Keratinocyte (primary cell): ENCODE results near the gene ZBTB49. TPM values are rescaled to one million over a fixed set of nuclear protein-coding genes. Genes with fewer than 3 reads are reported as not detected.

ENCODE experiments used
- DNase-seq: peaks from one replicate; pipeline ENCODE4 v3.0.0-alpha.2; 2011; ENCODE audit warnings: low read depth, missing footprints, low spot score
- FAIRE-seq: peaks from 2 replicates; lab custom pipeline; 2011; peaks lifted over from hg19 to GRCh38; lab: Jason Lieb, UNC
- H2AFZ ChIP-seq: 2 replicates; pipeline ENCODE4 v1.6.0; 2012; ENCODE audit warnings: low read length, control low read depth, inconsistent platforms; ENCODE audit not compliant: control insufficient read depth
- H3K27ac ChIP-seq: 2 replicates; pipeline ENCODE4 v1.5.1; 2011; ENCODE audit warnings: low read length; ENCODE audit not compliant: control insufficient read depth, insufficient read depth
- H3K27me3 ChIP-seq: 3 replicates; pipeline ENCODE4 v1.6.0; 2011; ENCODE audit warnings: low read length; ENCODE audit not compliant: control insufficient read depth, insufficient read depth; ENCODE audit errors: extremely low read depth
- H3K36me3 ChIP-seq, 2 experiments: 2 replicates in 1 of 2; 3 replicates in 1 of 2; pipeline ENCODE4 v1.5.1; 2011; ENCODE audit warnings: low read length in 2 of 2, mild to moderate bottlenecking in 1 of 2; ENCODE audit not compliant: control insufficient read depth in 2 of 2, insufficient read depth in 2 of 2; ENCODE audit errors: extremely low read depth in 1 of 2
- H3K4me1 ChIP-seq: 3 replicates; pipeline ENCODE4 v1.5.1; 2011; ENCODE audit warnings: low read length; ENCODE audit not compliant: control insufficient read depth, insufficient read depth; ENCODE audit errors: extremely low read depth
- H3K4me2 ChIP-seq: 3 replicates; pipeline ENCODE4 v1.6.0; 2011; ENCODE audit warnings: low read depth, low read length; ENCODE audit not compliant: control insufficient read depth, insufficient read depth; ENCODE audit errors: extremely low read depth
- H3K4me3 ChIP-seq, 3 experiments: fragments of 200-600 bp in 1 of 3; sonication (generic) in 1 of 3; 2 replicates in 2 of 3; 3 replicates in 1 of 3; pipeline ENCODE4 v1.5.1; 2011 to 2016; ENCODE audit warnings: low read length in 3 of 3, mild to moderate bottlenecking in 3 of 3, control low read depth in 2 of 3, inconsistent platforms in 1 of 3, low read depth in 1 of 3, mixed read lengths in 1 of 3, mixed run types in 1 of 3, moderate library complexity in 1 of 3; ENCODE audit not compliant: control insufficient read depth in 2 of 3, insufficient read depth in 2 of 3; ENCODE audit errors: extremely low read depth in 1 of 3
- H3K79me2 ChIP-seq: 2 replicates; pipeline ENCODE4 v1.6.0; 2012; ENCODE audit warnings: low read length; ENCODE audit not compliant: control insufficient read depth, insufficient read depth
- H3K9ac ChIP-seq: 3 replicates; pipeline ENCODE4 v1.6.0; 2011; ENCODE audit warnings: low read length; ENCODE audit not compliant: control insufficient read depth, insufficient read depth; ENCODE audit errors: extremely low read depth
- H3K9me1 ChIP-seq: 3 replicates; pipeline ENCODE4 v1.6.0; 2011; ENCODE audit warnings: low read length; ENCODE audit not compliant: control insufficient read depth, insufficient read depth; ENCODE audit errors: extremely low read depth
- H3K9me3 ChIP-seq: 2 replicates; pipeline ENCODE4 v1.5.1; 2012; ENCODE audit warnings: low read depth, low read length; ENCODE audit not compliant: control insufficient read depth
- H4K20me1 ChIP-seq: 3 replicates; pipeline ENCODE4 v1.6.0; 2011; ENCODE audit warnings: low read length; ENCODE audit not compliant: control insufficient read depth, insufficient read depth; ENCODE audit errors: extremely low read depth
- CTCF ChIP-seq, 3 experiments: IDR thresholded peaks in 1 of 3; conservative IDR thresholded peaks in 1 of 3; optimal IDR thresholded peaks in 1 of 3; 2 replicates in 2 of 3; 3 replicates in 1 of 3; pipeline versions ENCODE3 to v1.5.1; 2011; ENCODE audit warnings: low read length in 3 of 3, mild to moderate bottlenecking in 3 of 3, moderate library complexity in 2 of 3, control low read depth in 1 of 3, inconsistent platforms in 1 of 3; ENCODE audit not compliant: insufficient read depth in 2 of 3; ENCODE audit errors: extremely low read depth in 1 of 3
- EZH2 ChIP-seq: IDR thresholded peaks from one replicate; pipeline ENCODE4 v1.6.1; 2012; ENCODE audit warnings: inconsistent platforms, mild to moderate bottlenecking, low read length, moderate library complexity
- dilution Hi-C: fragments of 300-500 bp; cut with MboI; formaldehyde crosslinking; loops from one replicate; pipeline ENCODE4 v1.7.0; 2020; ENCODE audit warnings: low sequenced_read_pairs; ENCODE audit not compliant: extremely low pct_ligation_motif_present
- polyA plus RNA-seq, 5 experiments: library from polyadenylated mRNA; depleted of rRNA in 3 of 5; stranded (reverse) in 3 of 5; stranded (forward) in 1 of 5; unstranded in 1 of 5; fragments of >200 nt; gene quantifications; 1 replicate in 1 of 5; 2 replicates in 3 of 5; 3 replicates in 1 of 5; pipeline versions ENCODE4 v1.2.1 to v1.2.3, GENCODE V29; 2011 to 2012; ENCODE audit warnings: missing spikeins in 2 of 5, low read depth in 1 of 5, low replicate concordance in 1 of 5

ZBTB49 gene
- polyA plus RNA-seq, 1 donor (not counting 4 experiments of a cell fraction or from before 2014, with no cell fraction given) = 3.8 TPM

DNA sequence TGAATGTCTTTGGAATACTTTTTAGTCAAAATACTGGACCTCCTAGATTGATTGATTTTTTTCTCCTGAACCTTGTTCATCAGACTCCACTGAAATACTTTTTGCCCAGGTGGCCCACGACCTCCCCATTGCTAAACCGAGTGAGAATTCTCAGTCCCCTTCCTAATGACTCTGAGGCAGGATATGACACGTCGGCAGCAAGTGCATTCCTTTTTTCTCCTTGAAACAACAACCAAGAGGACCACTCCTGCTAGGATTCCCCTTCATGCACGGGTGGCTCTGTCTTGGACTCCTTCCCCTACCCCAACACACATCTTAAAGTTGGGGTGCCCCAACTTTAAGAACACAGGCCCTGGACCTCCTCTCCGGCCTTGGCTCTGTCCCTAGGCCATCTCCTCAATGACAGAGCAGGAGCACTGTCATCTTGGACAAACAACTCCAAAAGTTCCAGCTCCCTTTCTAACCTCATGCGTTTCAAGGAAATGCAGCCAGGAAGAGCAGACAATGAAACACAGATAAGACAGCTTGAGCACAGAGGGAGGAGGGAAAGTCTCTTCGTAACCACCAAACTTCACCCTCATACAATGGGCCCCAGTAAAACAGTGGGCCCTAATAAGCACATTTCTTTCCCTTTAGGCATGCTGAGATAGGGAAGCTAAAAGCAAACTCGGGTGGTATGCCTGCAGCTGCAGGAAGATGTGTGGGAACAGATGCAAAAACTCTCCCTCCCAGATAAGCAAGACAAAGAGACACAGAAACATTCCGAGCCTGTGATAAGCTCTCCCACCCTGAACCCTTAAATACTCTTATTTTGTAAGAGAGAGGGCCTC, 33.9 kb downstream of the ZBTB49 start:
- no peaks in the 10 kb centered on the region for H3K79me2 ChIP-seq

DNA sequence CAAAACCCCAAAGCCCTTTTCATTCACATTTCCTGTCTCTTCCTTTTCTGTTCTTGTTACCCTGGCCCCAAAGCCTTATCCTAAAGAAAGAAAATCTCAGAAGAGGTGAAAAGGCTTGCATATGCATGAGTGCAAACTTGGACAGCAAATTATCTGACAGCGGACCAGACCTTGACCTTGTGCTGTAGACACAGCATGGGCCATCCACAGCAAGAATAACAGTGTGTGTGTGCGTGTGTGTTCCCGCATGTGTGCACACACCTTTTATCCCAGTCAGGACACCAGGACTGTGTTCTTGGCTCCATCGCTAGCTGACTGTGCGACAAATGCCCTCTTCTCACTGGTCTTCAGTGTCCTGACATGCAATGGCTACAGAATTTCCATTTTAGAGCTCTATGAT, 35.3 kb downstream of the ZBTB49 start:
- dilution Hi-C loops = no loop called here
- no peak for TF ChIP-seq CTCF (optimal IDR thresholded peaks at IDR 0.05 in 1 of 3, IDR thresholded peaks at IDR 0.05 in 1 of 3, conservative IDR thresholded peaks at IDR 0.05 in 1 of 3; ENCODE audit: extremely low read depth in 1 of 3, insufficient read depth in 2 of 3, low read length in 3 of 3)
- TF ChIP-seq EZH2 = no peak
- FAIRE-seq (no peak), DNase-seq (no peak)
- no peaks in the 10 kb centered on the region for H3K9me3 ChIP-seq
- H3K9me1 ChIP-seq = no peaks in the 10 kb centered on the region
- H3K79me2 ChIP-seq = no peaks in the 10 kb centered on the region
- H3K9ac ChIP-seq = no peak overlapping the region
- H3K4me2 ChIP-seq = no peak overlapping the region
- no peak overlapping the region for H2AFZ ChIP-seq
- H3K4me1 ChIP-seq = no peaks in the 10 kb centered on the region
- H3K36me3 ChIP-seq = peaks cover 6 to 7% of the 10 kb centered on the region in 2 experiments
- H3K27ac ChIP-seq = no peak overlapping the region
- no peaks in the 10 kb centered on the region for H3K27me3 ChIP-seq
- no peaks in the 10 kb centered on the region for H4K20me1 ChIP-seq
- no peak overlapping the region for H3K4me3 ChIP-seq

More for the DNA sequence above, 33.9 kb downstream of the ZBTB49 start:
- dilution Hi-C loops = no loop called here
- Histone ChIP-seq H3K4me3 (no peak overlapping the region), H3K9ac (no peak overlapping the region), H3K4me1 (no peaks in the 10 kb centered on the region), H3K27ac (no peak overlapping the region), H3K9me1 (no peaks in the 10 kb centered on the region), H3K9me3 (no peaks in the 10 kb centered on the region), H3K27me3 (no peaks in the 10 kb centered on the region), H3K4me2 (no peak overlapping the region), H2AFZ (no peak overlapping the region), H3K36me3 (peaks cover 8% of the 10 kb centered on the region in 2 experiments), H4K20me1 (no peaks in the 10 kb centered on the region)
- FAIRE-seq (no peak), DNase-seq (no peak)
- no peak for TF ChIP-seq EZH2
- no peak for TF ChIP-seq CTCF (optimal IDR thresholded peaks at IDR 0.05 in 1 of 3, IDR thresholded peaks at IDR 0.05 in 1 of 3, conservative IDR thresholded peaks at IDR 0.05 in 1 of 3; ENCODE audit: extremely low read depth in 1 of 3, insufficient read depth in 2 of 3, low read length in 3 of 3)
